Measurements from ENCODE around the gene KHK.

The KHK gene

GRCh38 chr2:27088634-27089033 is 2.1 kb downstream of the KHK start:
- no peak overlapping the region for H3K27ac ChIP-seq
- TF ChIP-seq CTCF (conservative IDR thresholded peaks at IDR 0.05) = no peak

- TF ChIP-seq CTCF (conservative IDR thresholded peaks at IDR 0.05) = no peak
- H3K27ac ChIP-seq = no peak overlapping the region
These were observed 2.8 kb downstream of the KHK start for GRCh38 chr2:27089111-27089954.

- no peak overlapping the region for H3K27ac ChIP-seq
- no peak for TF ChIP-seq CTCF (conservative IDR thresholded peaks at IDR 0.05)
These were observed 5.4 kb downstream of the KHK start for GRCh38 chr2:27091746-27092695.

GRCh38 chr2:27092696-27093429 is 6.3 kb downstream of the KHK start:
- TF ChIP-seq CTCF (conservative IDR thresholded peaks at IDR 0.05) = no peak
- no peak overlapping the region for H3K27ac ChIP-seq

- no peak for TF ChIP-seq CTCF (conservative IDR thresholded peaks at IDR 0.05)
These were observed 7.1 kb downstream of the KHK start for GRCh38 chr2:27093430-27094352.

GRCh38 chr2:27094353-27094984 is 7.9 kb downstream of the KHK start:
- H3K27ac ChIP-seq = no peak overlapping the region
- TF ChIP-seq CTCF (conservative IDR thresholded peaks at IDR 0.05) = no peak

More at GRCh38 chr2:27093430-27094352, 7.1 kb downstream of the KHK start:
- no peak overlapping the region for H3K27ac ChIP-seq
